A673 (cell line): ENCODE results near the gene TFCP2L1.

Source experiments
- CTCF ChIP-seq: fragments of 300-800, 200-600 bp; sonication (generic); conservative IDR thresholded peaks from 2 replicates; pipeline ENCODE4 v1.5.1; 2017; ENCODE audit warnings: low read depth, mild to moderate bottlenecking, antibody characterized with exemption, low read length, moderate library complexity, mixed read lengths
- EZH2 ChIP-seq: fragments of 200-600 bp; sonication (generic); IDR thresholded peaks from 2 replicates; pipeline ENCODE4 v1.6.1; 2017; ENCODE audit warnings: borderline replicate concordance, low read depth, mild to moderate bottlenecking, mixed read lengths, antibody characterized with exemption, low read length; ENCODE audit not compliant: poor library complexity, severe bottlenecking

- TF ChIP-seq CTCF (no peak), EZH2 (no peak)
These were observed 20.8 kb downstream of the TFCP2L1 start for GRCh38 chr2:121263996-121264715.
